Measurements from ENCODE around the gene COL6A1. TPM values are rescaled to one million over a fixed set of nuclear protein-coding genes. Genes with fewer than 3 reads are reported as not detected.

Gene COL6A1
- polyA plus RNA-seq, 1 of the 3 experiments (the other 2 are of a cell fraction) = 107 TPM

- TF ChIP-seq POLR2AphosphoS5 (IDR thresholded peaks at IDR 0.05; ENCODE audit: low read depth, low read length) (peak; percentile 42; the same call in 1 of the 2 replicates), REST (IDR thresholded peaks at IDR 0.05; ENCODE audit: low read depth, low read length) (no peak), MXI1 (IDR thresholded peaks at IDR 0.05; ENCODE audit: low read depth, low read length) (no peak)
- TF ChIP-seq, protein P1, sequence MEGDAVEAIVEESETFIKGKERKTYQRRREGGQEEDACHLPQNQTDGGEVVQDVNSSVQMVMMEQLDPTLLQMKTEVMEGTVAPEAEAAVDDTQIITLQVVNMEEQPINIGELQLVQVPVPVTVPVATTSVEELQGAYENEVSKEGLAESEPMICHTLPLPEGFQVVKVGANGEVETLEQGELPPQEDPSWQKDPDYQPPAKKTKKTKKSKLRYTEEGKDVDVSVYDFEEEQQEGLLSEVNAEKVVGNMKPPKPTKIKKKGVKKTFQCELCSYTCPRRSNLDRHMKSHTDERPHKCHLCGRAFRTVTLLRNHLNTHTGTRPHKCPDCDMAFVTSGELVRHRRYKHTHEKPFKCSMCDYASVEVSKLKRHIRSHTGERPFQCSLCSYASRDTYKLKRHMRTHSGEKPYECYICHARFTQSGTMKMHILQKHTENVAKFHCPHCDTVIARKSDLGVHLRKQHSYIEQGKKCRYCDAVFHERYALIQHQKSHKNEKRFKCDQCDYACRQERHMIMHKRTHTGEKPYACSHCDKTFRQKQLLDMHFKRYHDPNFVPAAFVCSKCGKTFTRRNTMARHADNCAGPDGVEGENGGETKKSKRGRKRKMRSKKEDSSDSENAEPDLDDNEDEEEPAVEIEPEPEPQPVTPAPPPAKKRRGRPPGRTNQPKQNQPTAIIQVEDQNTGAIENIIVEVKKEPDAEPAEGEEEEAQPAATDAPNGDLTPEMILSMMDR (IDR thresholded peaks at IDR 0.05) = no peak
Measured at GRCh38 chr21:45971616-45972352, 9.8 kb upstream of the COL6A1 start (continued).

- Histone ChIP-seq H3K36me3 (replicated peaks in 1 of 2; ENCODE audit: control insufficient read depth in 1 of 2, insufficient read depth in 2 of 2, low read length in 1 of 2) (no peaks in the 10 kb centered on the region), H3K9ac (no peak overlapping the region), H3K27me3 (ENCODE audit: insufficient read depth) (no peaks in the 10 kb centered on the region), H3K4me1 (ENCODE audit: control insufficient read depth in 1 of 2, insufficient read depth in 2 of 2, low read depth in 1 of 2, low read length in 1 of 2) (peaks cover 23 to 64% of the 10 kb centered on the region in 2 experiments; a peak in 3 of 4 replicates), H3K9me2 (no peaks in the 10 kb centered on the region), H3K4me3 (ENCODE audit: low read depth in 2 of 2, low read length in 1 of 2) (peak overlapping the region in 1 of 2 experiments; percentile 41; a peak in 1 of 4 replicates), H3K27ac (ENCODE audit: low read depth in 2 of 2, low read length in 1 of 2) (peak overlapping the region; percentile 27 to 98; a peak in 3 of 4 replicates), H3F3A (replicated peaks; ENCODE audit: insufficient read depth) (peaks cover 3% of the 10 kb centered on the region), H4K20me1 (ENCODE audit: insufficient read depth) (no peaks in the 10 kb centered on the region), H3K4me2 (0 out of 2 replicates have a peak overlapping the region, but pooled peaks have one; percentile 69), H3K79me2 (ENCODE audit: insufficient read depth) (no peaks in the 10 kb centered on the region), H2AFZ (ENCODE audit: low read depth) (0 out of 2 replicates have a peak overlapping the region, but pooled peaks have one; percentile 82), H3K9me3 (no peaks in the 10 kb centered on the region)
- ChIA-PET CTCF (interaction anchor here (0.6 to 3.5 kb wide), 13 partner anchors 9 to 667 kb away, joined by 3 to 15 read pairs (median 4); partner anchors contain the start of genes COL6A1 and COL6A2), POLR2A (interaction anchor here (0.5 to 2.5 kb wide), 13 partner anchors 9 to 353 kb away, joined by 3 to 13 read pairs (median 4); partner anchors contain the start of gene COL6A1)
- peak; percentile 51 for DNase-seq
- WGBS (ENCODE audit: low lambda C conversion rate) = 45% methylated on average over 13 of the region's 19 CpGs
- TF ChIP-seq CHD2 (IDR thresholded peaks at IDR 0.05; ENCODE audit: low read length, partially characterized antibody) (no peak), MXI1 (IDR thresholded peaks at IDR 0.05; ENCODE audit: low read depth, low read length) (no peak), TCF12 (IDR thresholded peaks at IDR 0.05) (no peak), SMC3 (IDR thresholded peaks at IDR 0.05; ENCODE audit: low read depth, low read length) (no peak), RXRA (IDR thresholded peaks at IDR 0.05; ENCODE audit: borderline replicate concordance, low read depth) (no peak), FOXJ3 (CRISPR knock-in tag; IDR thresholded peaks at IDR 0.05) (no peak), EZH2phosphoT487 (IDR thresholded peaks at IDR 0.05; ENCODE audit: borderline replicate concordance, low read depth) (no peak), JUND (IDR thresholded peaks at IDR 0.05) (no peak), FOXM1 (IDR thresholded peaks at IDR 0.05; ENCODE audit: low read depth) (no peak), REST (IDR thresholded peaks at IDR 0.05; ENCODE audit: low read depth, low read length) (no peak), NRF1 (IDR thresholded peaks at IDR 0.05; ENCODE audit: low read depth, low read length) (no peak), GABPA (IDR thresholded peaks at IDR 0.05; ENCODE audit: low read depth) (no peak)
- TF ChIP-seq, protein P1 (IDR thresholded peaks at IDR 0.05) = no peak
- TF ChIP-seq, protein P2, sequence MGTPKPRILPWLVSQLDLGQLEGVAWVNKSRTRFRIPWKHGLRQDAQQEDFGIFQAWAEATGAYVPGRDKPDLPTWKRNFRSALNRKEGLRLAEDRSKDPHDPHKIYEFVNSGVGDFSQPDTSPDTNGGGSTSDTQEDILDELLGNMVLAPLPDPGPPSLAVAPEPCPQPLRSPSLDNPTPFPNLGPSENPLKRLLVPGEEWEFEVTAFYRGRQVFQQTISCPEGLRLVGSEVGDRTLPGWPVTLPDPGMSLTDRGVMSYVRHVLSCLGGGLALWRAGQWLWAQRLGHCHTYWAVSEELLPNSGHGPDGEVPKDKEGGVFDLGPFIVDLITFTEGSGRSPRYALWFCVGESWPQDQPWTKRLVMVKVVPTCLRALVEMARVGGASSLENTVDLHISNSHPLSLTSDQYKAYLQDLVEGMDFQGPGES (IDR thresholded peaks at IDR 0.05; ENCODE audit: low read depth, low read length) = no peak
Measured at GRCh38 chr21:45972353-45972715, 9.2 kb upstream of the COL6A1 start.
